HG02973 (cell line): ENCODE data around the gene NFATC4.
"Not testable (repeated sequence)": the region's sequence is repeated elsewhere in the genome, so short reads cannot be mapped to it uniquely, and the experiment has no call there.

Experiments
- ATAC-seq: cut with Tn5 transposase; IDR thresholded peaks from one replicate; pipeline ENCODE4 v1.9.1; 2021; ENCODE audit warnings: moderate library complexity; ENCODE audit not compliant: unreplicated experiment

Gene NFATC4

GRCh38 chr14:24338843-24339242, 29.1 kb upstream of the NFATC4 start:
- ATAC-seq: no peak

GRCh38 chr14:24339284-24340151, 28.5 kb upstream of the NFATC4 start, which contains the start of gene RIPK3:
RIPK3 (minus strand) TSS chr14:24339991; CDS start chr14:24339826, 165 bp downstream.
- peak; percentile 80 for ATAC-seq

- no peak for ATAC-seq
Observed at GRCh38 chr14:24340606-24341005, 27.4 kb upstream of the NFATC4 start.

- no peak for ATAC-seq
Observed at GRCh38 chr14:24342889-24343288, 25.1 kb upstream of the NFATC4 start.

- ATAC-seq: no peak
Observed at GRCh38 chr14:24343795-24344660, 24.0 kb upstream of the NFATC4 start.

- no peak for ATAC-seq
Observed at GRCh38 chr14:24347134-24347533, 20.9 kb upstream of the NFATC4 start.

GRCh38 chr14:24348186-24348585, 19.8 kb upstream of the NFATC4 start:
- no peak for ATAC-seq

GRCh38 chr14:24349742-24350141, 18.2 kb upstream of the NFATC4 start:
- ATAC-seq: no peak

- ATAC-seq: no peak
Observed at GRCh38 chr14:24351517-24351916, 16.5 kb upstream of the NFATC4 start.

GRCh38 chr14:24353559-24354481, 14.2 kb upstream of the NFATC4 start:
- no peak for ATAC-seq

- ATAC-seq: not testable (repeated sequence)
Observed at GRCh38 chr14:24354482-24354825, 13.5 kb upstream of the NFATC4 start.

GRCh38 chr14:24355009-24355408, 13.0 kb upstream of the NFATC4 start:
- ATAC-seq: no peak

- no peak for ATAC-seq
Observed at GRCh38 chr14:24356208-24356607, 11.8 kb upstream of the NFATC4 start.

- ATAC-seq: no peak
Observed at GRCh38 chr14:24360281-24360680, 7.7 kb upstream of the NFATC4 start.

- ATAC-seq: no peak
Observed at GRCh38 chr14:24361326-24361725, 6.7 kb upstream of the NFATC4 start.

- no peak for ATAC-seq
Observed at GRCh38 chr14:24362241-24362960, 5.6 kb upstream of the NFATC4 start.

GRCh38 chr14:24363401-24363800, 4.6 kb upstream of the NFATC4 start:
- ATAC-seq: no peak

GRCh38 chr14:24364841-24365240, 3.1 kb upstream of the NFATC4 start:
- ATAC-seq: no peak

GRCh38 chr14:24365600-24366412, 2.2 kb upstream of the NFATC4 start:
- ATAC-seq: peak; percentile 35

GRCh38 chr14:24366413-24366720, 1.6 kb upstream of the NFATC4 start:
- no peak for ATAC-seq
